HG02973 (cell line): ENCODE data around the gene MYCT1.
"Not testable (repeated sequence)": the region's sequence is repeated elsewhere in the genome, so short reads cannot be mapped to it uniquely, and the experiment has no call there.

Experiments used
- ATAC-seq: cut with Tn5 transposase; IDR thresholded peaks from one replicate; pipeline ENCODE4 v1.9.1; 2021; ENCODE audit warnings: moderate library complexity; ENCODE audit not compliant: unreplicated experiment

Gene MYCT1

GRCh38 chr6:152697634-152698033, at the start of gene MYCT1:
MYCT1 (plus strand) TSS chr6:152697897; CDS start chr6:152697903, 6 bp downstream.
- ATAC-seq, result no peak

- ATAC-seq, result no peak
Measured at GRCh38 chr6:152648105-152648504, 49.6 kb upstream of the MYCT1 start.

- no peak for ATAC-seq
Measured at GRCh38 chr6:152651986-152652385, 45.7 kb upstream of the MYCT1 start.

- ATAC-seq, result no peak
Measured at GRCh38 chr6:152661776-152662175, 35.9 kb upstream of the MYCT1 start.

GRCh38 chr6:152669895-152670294, 27.8 kb upstream of the MYCT1 start:
- no peak for ATAC-seq

- no peak for ATAC-seq
Measured at GRCh38 chr6:152671171-152671570, 26.5 kb upstream of the MYCT1 start.

- ATAC-seq, result no peak
Measured at GRCh38 chr6:152673236-152673635, 24.5 kb upstream of the MYCT1 start.

GRCh38 chr6:152680151-152680550, 17.5 kb upstream of the MYCT1 start:
- ATAC-seq, result no peak

GRCh38 chr6:152680879-152681517, 16.7 kb upstream of the MYCT1 start:
- no peak for ATAC-seq

GRCh38 chr6:152682141-152682540, 15.6 kb upstream of the MYCT1 start:
- ATAC-seq, result no peak

- not testable (repeated sequence) for ATAC-seq
Measured at GRCh38 chr6:152682935-152683334, 14.8 kb upstream of the MYCT1 start.

- no peak for ATAC-seq
Measured at GRCh38 chr6:152685819-152686218, 11.9 kb upstream of the MYCT1 start.

GRCh38 chr6:152695372-152696045, 2.2 kb upstream of the MYCT1 start:
- ATAC-seq, result no peak

- no peak for ATAC-seq
Measured at GRCh38 chr6:152696522-152696921, 1.2 kb upstream of the MYCT1 start.

- no peak for ATAC-seq
Measured at GRCh38 chr6:152698692-152699091, 995 bp downstream of the MYCT1 start.

- ATAC-seq, result no peak
Measured at GRCh38 chr6:152700427-152700826, 2.7 kb downstream of the MYCT1 start.

- no peak for ATAC-seq
Measured at GRCh38 chr6:152701081-152701862, 3.6 kb downstream of the MYCT1 start.

GRCh38 chr6:152701863-152702401, 4.2 kb downstream of the MYCT1 start:
- ATAC-seq, result no peak

GRCh38 chr6:152703750-152704149, 6.1 kb downstream of the MYCT1 start:
- ATAC-seq, result not testable (repeated sequence)

- ATAC-seq, result no peak
Measured at GRCh38 chr6:152705327-152705726, 7.6 kb downstream of the MYCT1 start.

GRCh38 chr6:152716322-152716721, 18.6 kb downstream of the MYCT1 start:
- no peak for ATAC-seq

- no peak for ATAC-seq
Measured at GRCh38 chr6:152720974-152721373, 23.3 kb downstream of the MYCT1 start.
